Measurements from ENCODE around the gene ARHGAP26.

GRCh38 chr5:142911170-142911569 is 141.0 kb downstream of the ARHGAP26 start:
- TF ChIP-seq REST (IDR thresholded peaks at IDR 0.05; ENCODE audit: insufficient read depth in 1 of 2, low read depth in 2 of 2, low read length in 2 of 2) (no peak), SIN3A (IDR thresholded peaks at IDR 0.05; ENCODE audit: borderline replicate concordance, insufficient read depth, low read length) (no peak), POLR2AphosphoS5 (IDR thresholded peaks at IDR 0.05; ENCODE audit: low read depth, low read length) (no peak), TAF1 (IDR thresholded peaks at IDR 0.05; ENCODE audit: borderline replicate concordance, insufficient read depth, low read length) (no peak)

Measured in PFSK-1 (cell line).